ENCODE measurements around the gene DR1.

The DR1 gene

DNA sequence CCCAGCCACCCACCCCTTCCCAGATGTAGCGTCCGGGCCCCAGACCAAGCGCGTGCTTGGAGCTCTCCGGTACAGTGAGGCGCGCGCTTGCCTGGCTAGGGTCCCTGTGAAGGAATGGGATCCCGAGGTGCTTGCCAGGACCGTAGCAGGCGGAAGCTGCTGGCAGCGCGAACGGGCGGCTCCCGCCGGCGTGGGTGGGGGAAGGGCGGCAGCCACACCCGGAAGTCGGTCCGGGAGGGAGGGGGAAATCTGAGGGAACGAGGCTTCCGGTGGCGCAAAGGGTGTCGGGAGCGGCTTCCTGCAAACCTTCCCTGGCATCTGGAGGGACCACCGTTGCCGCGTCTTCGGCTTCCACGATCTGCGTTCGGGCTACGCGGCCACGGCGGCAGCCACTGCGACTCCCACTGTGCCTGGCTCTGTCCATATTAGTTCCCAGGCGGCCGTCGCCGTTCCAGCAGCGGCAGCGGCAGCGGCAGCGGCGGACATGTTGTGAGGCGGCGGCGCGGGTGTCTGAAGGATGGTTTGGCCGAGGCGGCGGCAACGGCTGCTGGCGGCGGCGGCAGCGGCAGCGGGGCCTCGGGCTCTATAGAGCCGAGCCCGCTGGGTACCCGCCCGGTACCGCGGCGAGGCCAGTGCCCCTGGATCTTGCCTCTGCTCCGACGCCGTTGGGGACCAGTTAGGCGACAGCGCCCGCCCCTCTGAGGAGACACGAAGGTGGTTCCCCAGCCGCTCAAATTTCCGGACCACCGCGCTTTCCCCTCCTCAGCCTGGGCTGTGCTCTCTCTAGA lies at the start of gene DR1:
DR1 (plus strand) TSS at position 275 of the 788 bp plus-strand sequence. CDS start 739 bp downstream, outside the sequence.
- DNase-seq (ENCODE audit: low spot score) = peak; percentile 90

- DNase-seq (ENCODE audit: low spot score) = no peak
Observed at GRCh38 chr1:93296555-93297154, 49.1 kb upstream of the DR1 start.

DNA sequence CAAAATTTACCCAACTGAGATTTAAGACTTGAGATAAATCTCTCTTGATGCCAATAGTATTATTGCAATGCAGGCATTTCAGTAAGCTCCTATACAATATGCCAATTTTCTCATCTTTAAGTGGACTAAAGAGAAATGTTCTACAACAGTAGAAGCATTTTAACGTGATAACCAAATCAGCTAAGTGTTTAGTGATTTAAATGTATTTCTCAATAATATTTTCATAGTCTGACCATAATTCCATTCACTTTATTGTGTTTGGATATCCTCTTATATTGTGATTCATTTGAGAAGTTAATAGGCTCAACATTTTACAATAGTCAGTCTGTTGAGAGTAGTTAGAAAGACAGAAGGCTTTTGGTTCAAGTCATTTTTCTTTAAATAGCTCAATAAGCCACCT lies 44.6 kb upstream of the DR1 start:
- DNase-seq (ENCODE audit: low spot score) = no peak

- no peak for DNase-seq (ENCODE audit: low spot score)
Observed at GRCh38 chr1:93302078-93302477, 43.6 kb upstream of the DR1 start.

DNA sequence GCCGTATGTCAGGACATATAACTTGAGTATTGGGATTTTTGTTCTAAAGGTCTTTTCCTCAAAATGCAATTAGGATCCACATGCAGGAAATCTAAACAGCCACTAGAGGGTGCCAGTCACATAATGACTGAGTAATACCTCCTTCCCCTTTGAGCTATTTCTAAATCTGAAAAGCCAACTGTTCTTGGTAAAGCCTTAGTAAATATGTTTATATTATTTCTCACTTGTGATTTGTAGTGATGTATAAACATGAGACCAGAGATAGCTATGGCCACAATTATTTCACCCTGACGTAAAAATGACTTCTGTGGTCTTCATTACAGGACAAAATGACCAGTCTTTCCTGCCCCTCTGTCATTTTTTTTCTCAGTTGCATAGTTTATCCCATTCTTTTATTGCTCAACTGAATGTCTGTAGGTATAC lies 41.0 kb upstream of the DR1 start:
- DNase-seq (ENCODE audit: low spot score) = peak; percentile 74

DNA sequence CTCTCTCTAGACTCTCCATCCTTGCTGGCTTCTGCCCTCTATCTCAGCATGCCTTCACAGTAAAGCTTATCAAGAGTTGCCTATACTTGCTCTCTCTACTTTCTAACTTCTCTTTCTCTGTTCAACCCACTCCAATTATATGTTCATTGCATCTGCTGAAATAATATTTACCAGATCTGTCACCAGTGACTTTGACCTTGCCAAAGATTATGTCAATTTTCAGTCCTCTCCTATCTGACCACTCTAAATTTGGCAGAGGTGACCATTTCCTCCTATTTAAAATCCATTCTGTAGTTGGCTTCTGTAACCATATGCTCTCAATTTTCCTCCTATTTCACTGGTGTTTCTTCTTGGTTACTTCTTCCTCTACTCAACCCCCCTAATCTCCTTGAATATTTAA lies 38.8 kb upstream of the DR1 start:
- DNase-seq (ENCODE audit: low spot score) = no peak

GRCh38 chr1:93313026-93313425 lies 32.7 kb upstream of the DR1 start:
- DNase-seq (ENCODE audit: low spot score) = no peak

DNA sequence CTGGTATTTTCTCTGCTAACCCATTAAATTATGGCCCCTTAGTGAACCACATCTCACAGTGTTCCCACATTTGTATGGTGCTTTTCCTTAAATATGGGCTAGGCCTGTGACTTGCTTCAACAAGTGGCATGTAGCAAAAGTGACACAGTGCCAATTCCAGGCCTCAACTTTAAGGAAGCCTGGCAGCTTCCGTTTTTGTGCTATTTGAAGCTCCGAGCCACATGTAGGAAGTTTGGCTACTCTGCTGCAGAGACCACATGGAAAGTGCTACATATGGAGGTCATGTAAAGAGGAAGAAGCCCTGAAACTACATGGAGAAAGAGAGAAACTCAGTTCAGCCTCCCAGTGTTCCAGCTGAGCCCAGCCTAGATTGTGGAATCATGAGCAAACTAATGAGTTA lies 28.5 kb upstream of the DR1 start:
- no peak for DNase-seq (ENCODE audit: low spot score)

- no peak for DNase-seq (ENCODE audit: low spot score)
Observed at GRCh38 chr1:93317943-93318342, 27.8 kb upstream of the DR1 start.

DNA sequence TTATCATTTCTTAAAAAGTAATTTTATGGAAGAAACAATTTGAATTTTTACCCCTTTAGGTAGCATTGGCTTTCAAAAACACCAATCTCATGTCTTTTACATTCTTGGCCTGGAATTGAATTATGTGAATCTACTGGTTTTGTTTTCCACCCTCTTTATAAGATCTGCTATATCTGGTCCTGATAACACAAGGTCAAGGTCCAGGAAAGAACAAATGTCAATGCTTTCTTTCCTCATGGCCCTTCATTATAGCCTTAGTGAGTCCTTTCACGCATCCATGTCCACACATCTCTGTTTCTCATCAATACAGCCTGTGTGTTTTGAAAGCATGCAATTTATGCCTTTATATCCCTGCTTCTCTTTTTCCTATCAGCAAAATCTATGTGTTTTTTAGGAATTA lies 24.0 kb upstream of the DR1 start:
- DNase-seq (ENCODE audit: low spot score) = no peak

DNA sequence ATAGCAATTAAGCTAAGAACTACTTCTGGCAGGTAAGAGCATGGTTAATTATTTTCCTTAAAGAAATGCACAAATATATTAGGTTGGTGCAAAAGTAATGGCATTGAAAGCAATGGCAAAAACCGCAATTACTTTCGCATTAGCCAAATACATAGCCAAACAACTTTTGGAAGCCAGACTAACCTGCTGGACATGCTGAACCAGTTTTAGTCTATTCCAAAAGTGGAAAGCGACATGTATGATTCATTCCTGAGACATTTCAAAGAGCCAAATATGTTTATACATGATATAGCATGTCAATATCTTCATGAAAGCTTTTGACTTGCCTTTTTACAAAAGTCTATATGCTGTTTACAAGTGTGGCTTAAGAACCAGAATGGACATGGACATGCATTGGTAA lies 23.4 kb upstream of the DR1 start:
- no peak for DNase-seq (ENCODE audit: low spot score)

DNA sequence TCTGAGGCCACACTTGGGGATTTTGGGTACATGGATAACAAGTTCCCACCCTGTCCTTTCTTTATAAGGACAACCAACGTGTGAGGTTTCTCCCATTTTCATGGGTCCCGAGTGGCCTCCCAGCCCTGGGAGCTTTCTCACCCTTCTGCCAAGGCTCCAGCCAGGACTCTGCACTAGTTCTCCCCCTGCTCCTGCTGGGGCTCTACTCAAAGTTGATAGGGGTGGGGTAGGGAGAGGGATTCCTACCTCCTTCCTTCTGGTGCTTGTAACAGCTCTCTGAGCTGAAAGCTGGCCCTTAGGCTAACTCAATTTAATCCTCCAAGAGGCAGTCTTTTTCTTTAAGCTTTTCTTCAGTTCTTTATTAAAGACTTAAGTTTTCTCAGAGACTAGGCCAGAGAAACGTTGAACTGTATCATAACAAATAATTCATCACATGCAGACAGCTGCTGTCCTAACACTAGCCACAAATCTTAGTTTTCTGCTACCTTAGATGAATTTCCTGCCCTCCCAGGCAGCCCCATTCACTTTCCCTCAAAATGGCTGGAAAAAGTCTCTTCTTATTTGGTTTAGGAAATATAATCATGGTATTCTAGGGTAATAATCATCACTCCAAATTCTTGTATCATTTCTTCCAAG lies 22.4 kb upstream of the DR1 start:
- DNase-seq (ENCODE audit: low spot score) = no peak

DNA sequence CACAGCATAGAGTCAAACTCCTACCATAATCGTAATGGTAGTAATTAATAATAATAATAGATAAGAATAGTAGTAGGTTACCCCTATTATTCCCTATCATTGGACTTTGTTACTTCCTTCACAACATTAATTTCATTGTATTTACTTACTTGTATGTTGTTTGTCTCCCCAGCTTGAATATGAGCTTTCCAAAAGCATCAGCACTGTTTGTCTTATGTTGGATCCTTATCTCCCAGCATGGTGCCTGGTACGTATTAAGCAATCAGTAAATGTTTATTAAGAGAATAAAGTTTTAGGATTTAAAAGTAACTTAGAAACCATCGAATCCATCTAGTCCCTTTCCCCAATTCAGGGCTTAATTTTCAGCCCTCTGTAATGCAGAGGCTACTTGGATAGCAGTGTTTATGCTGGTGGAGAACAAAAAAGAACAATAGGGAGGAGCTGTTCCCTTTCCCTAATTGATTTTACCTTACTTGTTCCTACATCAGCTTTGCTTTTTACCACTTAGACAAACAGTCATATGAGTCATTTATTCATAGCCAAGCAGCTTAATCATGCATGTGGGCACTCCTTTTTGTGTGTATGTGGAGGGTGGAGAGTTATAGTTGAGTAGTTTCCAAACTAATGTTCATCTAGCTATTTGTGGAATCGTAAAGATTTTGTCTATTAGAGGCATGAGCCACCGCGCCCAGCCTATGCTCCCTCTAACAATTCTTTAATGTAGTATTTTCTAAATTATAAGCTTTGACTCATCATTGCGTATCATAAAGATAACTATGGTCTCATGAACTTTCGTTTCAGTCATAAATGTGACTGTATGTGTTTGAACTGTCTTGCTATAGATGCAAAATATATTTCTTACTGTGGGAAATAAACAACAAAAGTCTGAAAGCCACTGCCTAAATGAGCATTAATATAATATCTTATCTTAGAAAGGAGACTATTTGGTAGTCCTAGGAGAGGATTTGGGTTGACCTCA lies 20.9 kb upstream of the DR1 start:
- no peak for DNase-seq (ENCODE audit: low spot score)

- no peak for DNase-seq (ENCODE audit: low spot score)
Observed at GRCh38 chr1:93328809-93329760, 16.6 kb upstream of the DR1 start.

GRCh38 chr1:93330196-93330595 lies 15.5 kb upstream of the DR1 start:
- DNase-seq (ENCODE audit: low spot score) = no peak

DNA sequence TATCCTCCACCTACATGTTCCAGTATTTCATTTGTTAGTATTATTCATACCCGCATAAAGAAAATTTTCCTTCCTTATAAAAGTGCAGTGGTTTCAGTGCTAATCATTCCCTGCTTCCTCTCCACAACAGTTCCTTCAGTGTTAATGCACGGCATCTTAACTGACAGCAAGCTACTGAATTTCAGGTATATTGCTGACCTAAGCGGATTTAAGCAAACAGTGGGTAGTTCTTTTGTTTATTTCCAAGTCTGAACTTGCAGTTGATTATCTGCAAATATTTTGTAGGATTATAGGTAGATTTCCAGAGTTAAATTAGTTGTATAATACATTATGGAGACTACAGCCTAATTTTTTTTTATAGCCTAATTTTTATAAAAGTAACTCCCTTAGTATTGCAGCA lies 15.1 kb upstream of the DR1 start:
- DNase-seq (ENCODE audit: low spot score) = no peak

GRCh38 chr1:93331412-93331811 lies 14.3 kb upstream of the DR1 start:
- DNase-seq (ENCODE audit: low spot score) = no peak

DNA sequence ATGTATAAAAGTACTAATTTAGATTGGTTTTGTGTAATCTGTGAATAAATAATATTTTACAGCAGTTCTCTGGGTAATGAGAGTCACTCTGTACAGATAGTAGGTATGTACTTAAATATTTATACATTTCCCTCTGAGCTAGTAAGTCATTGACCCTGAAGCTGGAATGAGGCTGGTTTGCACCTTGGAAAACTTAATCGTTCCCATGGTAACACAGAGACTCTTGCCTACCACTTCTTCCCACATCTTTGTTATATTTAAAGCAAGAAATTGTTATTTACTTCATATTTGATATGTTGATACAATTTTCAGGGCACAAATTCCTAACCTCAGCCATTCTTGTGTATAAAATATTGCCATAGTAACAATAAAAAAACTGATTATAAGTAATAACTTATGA lies 13.3 kb upstream of the DR1 start:
- DNase-seq (ENCODE audit: low spot score) = no peak

GRCh38 chr1:93338387-93339146 lies 7.1 kb upstream of the DR1 start:
- DNase-seq (ENCODE audit: low spot score) = no peak

DNA sequence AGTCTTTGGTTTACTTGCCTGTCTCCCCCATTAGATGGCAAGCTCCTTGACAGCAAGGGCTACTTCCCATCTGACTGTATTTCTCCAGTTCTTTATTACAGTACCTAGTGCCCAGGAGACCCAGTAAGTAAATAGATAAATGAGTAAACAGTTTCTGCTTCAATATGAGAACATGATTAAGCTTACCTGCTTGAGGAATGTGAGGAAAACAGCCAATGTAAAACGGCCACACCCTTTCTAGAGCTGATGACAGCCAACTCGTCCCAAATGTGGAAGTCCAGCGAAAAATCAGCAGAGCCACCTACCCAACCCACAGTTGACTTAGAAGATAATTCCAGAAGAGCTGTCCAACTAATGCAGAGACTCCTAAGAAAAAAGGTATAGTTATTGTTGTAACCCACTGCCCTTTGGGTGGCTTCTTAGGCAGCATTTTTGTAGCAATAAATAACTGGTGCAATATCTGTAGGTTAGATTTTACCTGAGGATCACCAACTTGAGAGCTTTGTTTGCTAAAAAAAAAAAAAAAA lies 6.5 kb upstream of the DR1 start:
- no peak for DNase-seq (ENCODE audit: low spot score)
